Activated B cell treated with CpG ODN at 0.5 μM for 24 hours (primary cell): ENCODE measurements around the gene MSI2. TPM values are rescaled to one million over a fixed set of nuclear protein-coding genes. Genes with fewer than 3 reads are reported as not detected.

ENCODE experiments used
- ATAC-seq: fragments of 200-7000 bp; cut with Tn5 transposase; one replicate; pipeline ENCODE4 v1.10.0; 2021; ENCODE audit warnings: low read depth, mild to moderate bottlenecking, moderate library complexity
- CTCF ChIA-PET: fragments of 350-600 bp; sonication (Branson Sonifier 250); formaldehyde crosslinking; loops from one replicate; lab custom pipeline; 2021; ENCODE audit warnings: antibody characterized with exemption; lab: Charles Lee
- POLR2A ChIA-PET: fragments of 350-600 bp; sonication (Branson Sonifier 250); formaldehyde crosslinking; loops from one replicate; lab custom pipeline; 2021; ENCODE audit warnings: antibody characterized with exemption; lab: Charles Lee
- DNase-seq: peaks from one replicate; pipeline ENCODE4 v3.0.0; 2022
- H3K27ac Mint-ChIP-seq: one replicate; pipeline ENCODE4 v1.8.0; 2020; ENCODE audit warnings: mixed read lengths
- H3K27me3 Mint-ChIP-seq: one replicate; pipeline ENCODE4 v1.8.0; 2021; ENCODE audit warnings: mixed read lengths
- H3K36me3 Mint-ChIP-seq: one replicate; pipeline ENCODE4 v1.8.0; 2021; ENCODE audit warnings: low read depth, mixed read lengths
- H3K4me1 Mint-ChIP-seq: one replicate; pipeline ENCODE4 v1.8.0; 2021; ENCODE audit warnings: mixed read lengths
- H3K4me3 Mint-ChIP-seq: one replicate; pipeline ENCODE4 v1.8.0; 2020; ENCODE audit warnings: mild to moderate bottlenecking, mixed read lengths
- H3K9me3 Mint-ChIP-seq: one replicate; pipeline ENCODE4 v1.8.0; 2020; ENCODE audit warnings: mixed read lengths
- intact Hi-C: fragments of 100-400 bp; cut with micrococcal nuclease; formaldehyde crosslinking; loops from one replicate; pipeline ENCODE4 v1.15.1; 2024
- total RNA-seq: library from RNA; stranded (reverse); gene quantifications from 2 replicates; pipeline ENCODE4 v1.2.3, GENCODE V29; 2022
- TF ChIP-seq, protein P1 (sequence below): fragments of 200-600 bp; IDR thresholded peaks from one replicate; pipeline ENCODE4 v1.8.0; 2022; ENCODE audit warnings: antibody characterized with exemption, mild to moderate bottlenecking

Gene MSI2
- total RNA-seq, 1 donor from 2014 or later: 102 TPM

DNA sequence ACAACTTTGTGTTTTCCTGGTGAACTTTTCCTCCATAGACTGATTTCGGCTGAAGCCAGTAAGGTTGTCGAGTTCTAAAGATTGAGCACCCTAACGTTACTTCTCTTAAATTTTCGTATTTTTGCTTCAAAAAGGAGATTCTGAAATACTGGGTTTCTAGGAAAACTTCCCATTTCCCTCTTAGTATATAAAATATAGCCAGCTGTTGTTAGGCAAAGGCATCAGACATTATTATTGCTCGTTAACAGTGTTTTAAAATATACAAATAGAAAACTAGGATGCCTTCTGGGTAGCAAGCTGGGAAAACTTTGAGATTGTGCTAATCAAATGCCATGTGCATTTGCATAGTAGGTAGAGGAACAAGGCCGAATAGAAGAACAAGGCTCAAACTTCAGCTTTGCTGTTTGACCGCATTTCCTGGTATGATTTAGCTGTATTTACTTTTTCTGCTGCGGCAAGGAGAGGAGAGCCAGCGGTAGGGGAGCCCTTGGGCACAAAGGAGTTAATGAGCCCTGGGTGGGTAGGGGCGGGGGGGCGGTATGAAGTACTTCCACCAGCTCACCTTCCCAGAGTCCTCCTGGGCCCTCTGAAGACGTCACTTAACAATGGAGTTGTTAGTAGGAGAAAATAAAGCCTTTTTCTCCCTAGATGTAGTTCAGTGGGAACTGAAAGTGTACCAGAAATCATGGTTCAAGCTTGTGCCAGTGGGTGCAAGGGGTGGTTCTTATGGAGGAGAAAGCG, 151.9 kb downstream of the MSI2 start:
- DNase-seq (no peak), ATAC-seq (peak; percentile 81)
- H3K27ac Mint-ChIP-seq: peak overlapping the region; percentile 74
- TF ChIP-seq, protein P1, sequence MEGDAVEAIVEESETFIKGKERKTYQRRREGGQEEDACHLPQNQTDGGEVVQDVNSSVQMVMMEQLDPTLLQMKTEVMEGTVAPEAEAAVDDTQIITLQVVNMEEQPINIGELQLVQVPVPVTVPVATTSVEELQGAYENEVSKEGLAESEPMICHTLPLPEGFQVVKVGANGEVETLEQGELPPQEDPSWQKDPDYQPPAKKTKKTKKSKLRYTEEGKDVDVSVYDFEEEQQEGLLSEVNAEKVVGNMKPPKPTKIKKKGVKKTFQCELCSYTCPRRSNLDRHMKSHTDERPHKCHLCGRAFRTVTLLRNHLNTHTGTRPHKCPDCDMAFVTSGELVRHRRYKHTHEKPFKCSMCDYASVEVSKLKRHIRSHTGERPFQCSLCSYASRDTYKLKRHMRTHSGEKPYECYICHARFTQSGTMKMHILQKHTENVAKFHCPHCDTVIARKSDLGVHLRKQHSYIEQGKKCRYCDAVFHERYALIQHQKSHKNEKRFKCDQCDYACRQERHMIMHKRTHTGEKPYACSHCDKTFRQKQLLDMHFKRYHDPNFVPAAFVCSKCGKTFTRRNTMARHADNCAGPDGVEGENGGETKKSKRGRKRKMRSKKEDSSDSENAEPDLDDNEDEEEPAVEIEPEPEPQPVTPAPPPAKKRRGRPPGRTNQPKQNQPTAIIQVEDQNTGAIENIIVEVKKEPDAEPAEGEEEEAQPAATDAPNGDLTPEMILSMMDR: no peak
- H3K27me3 Mint-ChIP-seq: no peaks in the 10 kb centered on the region
- POLR2A ChIA-PET: interaction anchor here (0.9 kb wide), 1 partner anchor 12 kb away, joined by 3 read pairs; no protein-coding TSS in a partner anchor
- H3K36me3 Mint-ChIP-seq: peaks cover 23% of the 10 kb centered on the region
- H3K9me3 Mint-ChIP-seq: no peaks in the 10 kb centered on the region
- CTCF ChIA-PET: interaction anchor here (0.7 to 2.9 kb wide), 3 partner anchors 44 to 262 kb away, joined by 3 to 16 read pairs (median 5); no protein-coding TSS in a partner anchor
- peaks cover 25% of the 10 kb centered on the region for H3K4me1 Mint-ChIP-seq
- H3K4me3 Mint-ChIP-seq: peak overlapping the region; percentile 55
- intact Hi-C loops: loop anchor here (5.0 to 10.0 kb wide), 3 partner anchors 34 to 337 kb away; partner anchors contain the start of genes CCDC182 and MSI2

DNA sequence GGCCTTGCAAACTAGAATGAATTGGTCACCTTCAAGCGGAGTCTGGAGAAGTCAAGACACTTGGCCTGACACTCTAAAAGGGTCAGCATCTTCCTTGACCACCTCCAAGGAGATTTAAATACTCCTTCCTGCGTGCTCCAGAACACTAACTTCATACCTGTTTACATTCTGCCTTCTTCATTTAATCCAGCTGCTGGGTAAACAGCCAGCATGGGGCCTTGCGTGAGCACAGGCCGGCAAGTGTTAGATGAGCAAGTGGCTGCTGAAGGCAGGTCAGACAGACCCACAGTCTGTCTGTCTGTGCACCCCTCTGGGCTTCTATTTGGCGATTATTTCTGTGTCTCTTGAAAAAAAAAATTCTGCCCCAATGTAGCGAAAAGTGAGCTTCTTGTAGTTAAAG, 153.8 kb downstream of the MSI2 start:
- no peaks in the 10 kb centered on the region for H3K27me3 Mint-ChIP-seq
- DNase-seq (no peak), ATAC-seq (no peak)
- TF ChIP-seq, protein P1: no peak
- H3K36me3 Mint-ChIP-seq: peaks cover 8% of the 10 kb centered on the region
- intact Hi-C loops: no loop called here
- H3K4me1 Mint-ChIP-seq: peaks cover 25% of the 10 kb centered on the region
- H3K27ac Mint-ChIP-seq: no peak overlapping the region
- CTCF ChIA-PET: interaction anchor here (1.3 kb wide), 1 partner anchor 168 kb away, joined by 5 read pairs; no protein-coding TSS in a partner anchor
- no peaks in the 10 kb centered on the region for H3K9me3 Mint-ChIP-seq
- POLR2A ChIA-PET: no interaction called here
- no peak overlapping the region for H3K4me3 Mint-ChIP-seq

DNA sequence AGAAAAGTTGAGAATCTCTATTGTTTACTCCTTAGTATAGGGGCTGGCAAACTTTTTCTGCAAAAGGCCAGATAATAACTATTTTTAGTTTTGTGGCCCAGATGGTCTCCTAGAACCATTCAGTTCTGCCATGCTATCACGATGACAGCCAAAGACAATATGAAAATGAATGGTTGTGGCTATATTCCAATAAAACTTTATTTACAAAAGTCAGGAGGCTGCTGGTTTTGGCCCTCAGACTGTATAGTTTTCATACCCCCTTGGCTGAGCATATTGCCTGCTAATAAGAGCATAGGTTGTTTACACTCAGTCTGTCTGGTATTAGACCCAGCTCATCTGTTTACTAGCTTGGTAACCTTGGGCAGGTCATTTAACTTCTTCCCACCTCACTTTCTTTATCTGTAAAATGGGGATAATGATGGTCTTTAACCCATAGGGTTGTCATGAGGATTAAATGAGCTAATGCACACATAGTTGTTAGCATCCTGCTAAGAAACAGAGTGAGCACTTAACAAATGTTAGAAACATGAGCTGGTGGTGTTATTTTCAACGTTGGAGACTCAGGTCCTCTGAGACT, 156.3 kb downstream of the MSI2 start:
- no peak overlapping the region for H3K4me3 Mint-ChIP-seq
- TF ChIP-seq, protein P1: no peak
- DNase-seq (no peak), ATAC-seq (no peak)
- ChIA-PET POLR2A (interaction anchor here (0.5 kb wide), 1 partner anchor 12 kb away, joined by 3 read pairs; no protein-coding TSS in a partner anchor), CTCF (no interaction called here)
- no peak overlapping the region for H3K27ac Mint-ChIP-seq
- H3K9me3 Mint-ChIP-seq: peaks cover 3% of the 10 kb centered on the region
- H3K36me3 Mint-ChIP-seq: no peaks in the 10 kb centered on the region
- H3K4me1 Mint-ChIP-seq: peaks cover 17% of the 10 kb centered on the region
- intact Hi-C loops: no loop called here
- H3K27me3 Mint-ChIP-seq: no peaks in the 10 kb centered on the region

DNA sequence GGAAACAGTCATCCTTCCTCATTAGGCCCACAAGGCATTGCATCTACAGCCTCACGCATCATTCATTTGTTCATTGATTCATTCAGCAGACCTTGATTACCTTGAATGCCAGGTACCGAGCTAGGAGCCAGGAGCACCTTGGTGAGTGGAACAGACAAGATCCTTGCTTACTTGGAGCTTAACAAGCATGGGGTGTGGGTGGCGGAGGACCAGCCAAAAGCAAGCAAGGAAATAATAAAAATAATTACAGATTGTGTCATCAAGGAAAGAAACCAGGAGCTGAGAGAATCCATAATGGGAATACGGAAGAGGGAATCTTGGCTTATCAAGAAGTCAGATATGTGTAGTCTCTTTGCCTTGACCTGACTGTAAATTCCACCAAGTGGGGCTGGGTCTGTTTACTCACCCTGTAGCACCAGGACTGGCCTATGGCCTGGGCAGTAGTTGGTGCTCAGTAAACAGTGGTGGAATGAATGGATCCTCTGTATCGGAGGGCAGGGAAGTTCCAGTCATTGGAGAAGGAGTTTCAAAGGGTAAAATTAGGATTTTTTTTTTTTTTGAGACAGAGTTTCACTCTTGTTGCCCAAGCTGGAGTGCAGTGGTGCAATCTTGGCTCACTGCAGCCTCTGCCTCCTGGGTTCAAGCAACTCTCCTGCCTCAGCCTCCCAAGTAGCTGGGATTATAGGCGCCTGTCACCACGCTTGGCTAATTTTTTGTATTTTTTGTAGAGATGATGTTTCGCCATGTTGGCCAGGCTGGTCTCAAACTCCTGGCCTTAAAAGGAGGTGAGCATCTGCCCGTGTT, 157.7 kb downstream of the MSI2 start:
- H3K27me3 Mint-ChIP-seq: no peaks in the 10 kb centered on the region
- POLR2A ChIA-PET: no interaction called here

More for the DNA sequence above, 157.7 kb downstream of the MSI2 start:
- Mint-ChIP-seq H3K27ac (no peak overlapping the region), H3K9me3 (peaks cover 3% of the 10 kb centered on the region), H3K4me3 (no peak overlapping the region), H3K4me1 (peaks cover 6% of the 10 kb centered on the region), H3K36me3 (no peaks in the 10 kb centered on the region)
- DNase-seq (no peak), ATAC-seq (no peak)
- CTCF ChIA-PET: no interaction called here
- intact Hi-C loops: no loop called here
- TF ChIP-seq, protein P1: no peak
